HG02870 (cell line): Measurements from ENCODE around the gene RPS6KA2.

ENCODE experiments used
- ATAC-seq: cut with Tn5 transposase; IDR thresholded peaks from one replicate; pipeline ENCODE4 v1.9.1; 2021; ENCODE audit warnings: mild to moderate bottlenecking, moderate library complexity; ENCODE audit not compliant: unreplicated experiment

The RPS6KA2 gene

DNA sequence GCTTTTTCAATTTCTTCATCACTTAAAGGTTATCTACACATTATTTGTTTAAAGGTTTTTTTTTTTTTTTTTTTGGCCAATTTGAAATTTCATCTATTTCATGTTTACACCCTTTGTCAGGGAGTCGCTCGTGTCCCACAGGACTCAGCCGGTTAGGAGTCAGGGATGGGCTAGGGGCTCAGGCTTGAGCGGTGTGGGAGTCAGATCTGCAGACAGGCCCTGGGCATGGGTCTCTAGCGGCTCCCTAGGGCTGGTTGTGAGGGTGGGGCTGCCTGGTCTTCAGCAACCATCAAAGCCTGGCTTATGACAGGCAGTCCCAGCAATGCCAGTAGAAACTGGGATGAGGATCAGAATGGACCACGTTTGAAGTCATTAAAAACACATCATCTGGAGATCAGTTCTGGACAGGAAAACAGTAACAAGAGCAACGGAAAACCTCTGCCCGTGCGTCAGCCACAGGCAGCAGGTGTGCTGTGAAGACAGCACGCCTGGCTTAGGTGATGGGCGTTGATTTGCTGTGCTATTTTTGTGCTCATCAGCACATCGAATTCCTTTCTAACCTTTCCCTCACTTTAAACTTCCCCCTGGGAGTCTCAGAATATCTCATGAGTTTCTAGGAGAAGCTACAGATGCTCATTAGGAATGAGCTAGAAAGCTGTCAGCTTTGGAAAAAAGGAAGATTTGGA is 153.0 kb downstream of the RPS6KA2 start:
- no peak for ATAC-seq

DNA sequence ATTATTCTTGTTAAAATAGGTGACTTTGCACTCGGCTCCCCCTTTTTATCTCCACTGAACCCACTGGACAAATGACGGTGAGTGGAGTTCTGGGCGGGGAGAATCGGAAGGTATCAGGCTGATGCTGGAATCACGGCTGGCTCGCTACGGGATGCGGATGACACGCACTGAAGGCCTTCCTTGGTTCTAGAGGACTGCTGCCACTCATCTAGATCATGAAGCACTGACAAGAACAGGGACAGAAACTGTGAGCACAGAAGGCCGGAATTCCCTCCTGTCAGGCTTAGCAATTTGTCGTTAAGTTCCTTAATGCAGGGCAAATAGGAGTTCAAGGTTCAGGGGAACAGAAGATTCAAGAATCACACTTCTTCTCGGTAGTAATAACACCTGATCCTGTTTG is 154.4 kb downstream of the RPS6KA2 start:
- ATAC-seq, result no peak

DNA sequence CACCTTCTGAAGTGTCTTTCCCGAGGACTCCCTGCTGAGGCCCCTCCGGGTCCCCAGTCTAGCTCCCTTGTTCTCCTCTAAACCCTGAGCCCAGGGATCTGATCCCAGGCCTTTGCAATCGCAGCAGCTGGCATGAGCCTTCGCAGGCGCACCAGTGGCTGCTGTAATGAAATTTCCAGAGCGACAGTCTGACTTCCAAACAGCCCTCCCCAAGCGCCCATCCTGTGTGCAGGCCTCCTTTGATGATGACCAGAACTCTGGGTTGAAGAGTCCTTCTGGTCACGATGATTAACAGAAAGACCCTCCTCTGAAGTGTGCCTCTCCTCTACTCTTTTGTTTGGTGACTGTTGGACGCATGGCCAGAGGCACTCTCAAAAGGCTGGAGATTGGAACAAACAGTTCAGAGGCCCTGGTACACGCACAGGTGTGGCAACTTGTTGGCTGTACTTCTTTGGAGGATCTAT is 155.2 kb downstream of the RPS6KA2 start:
- no peak for ATAC-seq

DNA sequence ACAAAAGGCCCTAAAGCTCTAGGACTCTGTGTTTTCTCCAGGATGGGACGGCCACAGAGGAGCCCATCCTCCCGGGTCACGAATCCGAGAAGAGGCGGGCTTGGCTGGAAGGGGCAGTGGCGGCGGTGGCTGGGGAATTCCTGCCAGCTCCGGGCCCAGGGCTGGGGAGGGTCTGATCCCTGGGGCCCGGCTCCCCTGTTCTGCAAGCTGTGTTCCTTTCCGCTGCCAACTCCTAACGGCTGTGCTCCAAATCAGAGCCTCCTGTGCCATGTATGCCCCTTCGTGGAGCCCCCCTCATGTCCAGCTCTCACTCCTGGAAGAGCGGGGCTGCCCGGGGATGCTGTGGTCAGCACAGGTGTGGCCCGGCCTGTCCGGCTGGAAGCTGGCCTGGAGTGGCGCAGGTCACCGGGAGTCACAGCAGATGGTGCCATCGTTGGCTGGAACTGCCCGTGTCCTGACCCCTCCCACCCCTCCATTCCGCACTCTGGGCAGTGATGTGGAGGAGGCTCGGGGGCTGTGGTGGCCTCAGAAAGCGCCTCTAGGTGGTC is 156.1 kb downstream of the RPS6KA2 start:
- ATAC-seq, result no peak

DNA sequence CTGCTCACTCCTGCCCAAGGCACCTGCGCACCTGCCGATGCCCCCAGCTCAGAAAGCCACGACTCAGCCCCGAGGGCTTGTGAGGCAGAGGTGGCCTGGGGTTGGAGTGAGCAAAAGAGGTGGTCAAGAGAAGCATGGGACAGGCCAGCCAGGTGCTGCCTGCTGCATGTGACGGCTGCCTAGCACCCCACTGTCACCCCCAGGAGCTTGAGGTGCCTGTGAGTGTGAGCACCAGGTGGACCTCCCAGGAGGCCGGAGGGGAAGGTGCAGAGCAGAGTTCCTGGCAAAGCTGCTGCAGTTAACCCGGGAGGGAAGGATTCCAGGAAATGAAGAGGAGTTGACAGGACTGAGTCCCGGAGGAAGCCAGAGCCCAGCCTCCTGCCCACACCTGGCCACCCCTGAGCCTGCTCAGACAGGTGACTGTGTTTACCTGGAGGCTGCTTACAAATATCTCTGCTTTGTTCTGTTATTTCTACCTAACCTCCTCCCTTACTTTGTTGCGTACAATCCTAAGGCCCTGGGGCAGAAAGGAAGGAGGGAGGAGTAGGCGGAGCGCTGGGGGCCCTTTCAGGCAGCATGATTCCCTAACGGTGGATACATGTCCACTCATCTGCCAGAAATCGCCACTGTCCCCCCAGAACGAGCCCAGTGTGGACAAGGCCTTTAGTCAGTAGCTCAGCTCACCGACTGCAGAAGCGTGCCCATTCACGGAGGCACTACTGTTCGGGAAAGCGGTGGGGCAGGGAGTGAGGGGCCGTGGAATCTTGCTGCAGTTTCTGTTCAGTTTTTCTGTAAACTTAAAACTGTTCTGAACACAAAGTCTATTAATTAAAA is 156.8 kb downstream of the RPS6KA2 start:
- no peak for ATAC-seq

DNA sequence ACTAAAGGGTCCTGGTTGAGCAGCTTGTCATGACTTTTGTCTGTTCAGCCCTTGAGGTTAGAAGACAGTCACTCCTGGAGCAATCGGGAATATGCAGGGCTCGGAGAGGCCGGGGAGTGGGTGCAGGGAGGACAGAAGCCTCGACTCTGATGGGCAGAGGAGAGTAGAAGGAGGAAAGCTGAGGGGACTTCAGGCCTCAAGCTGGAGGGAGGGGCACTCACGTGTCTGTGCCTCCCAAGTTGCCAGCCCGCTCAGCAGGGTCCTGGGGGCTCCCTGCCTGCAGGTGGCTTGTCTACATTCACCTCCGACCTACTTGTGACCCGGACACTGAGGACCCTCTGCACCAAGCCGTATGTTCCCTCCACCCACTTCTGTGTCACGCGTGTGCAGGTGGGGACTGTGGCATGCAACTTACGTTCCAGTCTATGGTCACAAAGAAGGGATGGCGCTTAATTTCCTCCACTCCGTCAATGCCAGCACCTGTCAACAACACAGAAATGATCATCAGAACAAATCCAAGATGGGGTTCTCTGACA is 157.6 kb downstream of the RPS6KA2 start:
- no peak for ATAC-seq

DNA sequence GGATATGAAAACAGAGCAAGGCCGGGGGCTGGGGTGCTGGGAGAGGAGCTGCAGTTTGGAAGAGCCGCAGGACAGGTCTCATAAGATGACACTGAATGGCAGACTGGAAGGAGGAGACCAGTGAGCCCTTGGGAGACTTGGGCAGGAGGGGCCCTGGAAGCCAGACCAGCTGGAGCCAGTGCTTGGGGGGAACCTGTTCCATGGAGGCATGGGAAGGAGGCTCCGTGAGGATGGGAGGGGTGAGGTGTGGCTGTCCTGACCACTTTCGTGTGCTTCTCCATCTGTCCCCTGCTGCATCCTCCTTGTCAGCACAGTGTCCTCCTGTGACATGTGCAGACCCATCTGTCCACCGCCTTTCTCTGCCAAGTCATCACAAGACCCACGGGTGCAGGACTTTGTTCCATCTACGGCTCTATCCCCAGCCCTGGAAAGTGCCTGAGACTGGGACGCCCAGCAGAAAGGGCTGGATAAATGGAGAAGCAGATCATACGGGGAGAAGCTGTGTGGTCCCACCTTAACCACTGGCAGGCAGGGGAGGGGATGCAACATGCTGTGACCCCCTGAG is 159.5 kb downstream of the RPS6KA2 start:
- ATAC-seq, result no peak

DNA sequence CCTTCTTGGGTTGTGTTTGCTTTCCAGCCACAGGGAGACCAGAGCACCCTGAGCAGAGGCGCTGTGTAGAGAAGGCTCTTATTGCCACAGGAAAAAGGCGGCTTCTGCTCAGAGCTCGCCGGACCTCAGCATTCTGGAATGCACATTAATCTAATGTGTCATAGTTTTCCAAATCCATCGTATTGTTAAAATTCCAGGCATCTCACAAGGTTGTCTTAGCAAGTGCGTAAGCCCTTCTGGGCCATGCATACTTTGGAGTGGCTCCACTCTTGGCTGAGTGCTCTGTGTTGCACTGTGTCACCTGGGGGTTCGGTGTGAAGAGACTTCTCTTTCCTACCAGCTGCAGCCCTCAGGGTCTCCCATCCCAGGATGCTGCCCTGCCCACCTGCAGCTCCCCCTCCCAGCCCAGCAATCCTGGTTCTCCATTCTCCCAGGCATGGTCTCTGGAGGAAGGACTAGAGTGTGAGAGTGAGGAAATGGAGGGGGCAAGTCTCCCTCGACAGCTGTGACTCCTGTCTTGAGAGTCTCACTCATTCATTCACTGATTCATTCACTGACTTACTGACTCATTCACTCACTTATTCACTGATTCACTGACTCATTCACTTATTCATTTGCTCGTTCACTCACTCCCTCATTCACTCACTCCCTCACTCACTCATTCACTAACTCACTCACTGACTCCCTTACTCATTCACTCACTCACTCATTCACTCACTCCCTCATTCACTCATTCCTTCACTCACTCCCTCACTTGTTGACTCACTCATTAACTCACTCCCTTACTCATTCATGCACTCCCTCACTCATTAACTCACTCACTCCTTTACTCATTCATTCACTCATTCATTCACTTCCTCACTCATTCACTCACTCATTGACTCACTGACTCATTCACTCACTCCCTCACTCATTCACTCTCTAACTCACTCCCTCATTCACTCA is 160.6 kb downstream of the RPS6KA2 start:
- ATAC-seq, result no peak

DNA sequence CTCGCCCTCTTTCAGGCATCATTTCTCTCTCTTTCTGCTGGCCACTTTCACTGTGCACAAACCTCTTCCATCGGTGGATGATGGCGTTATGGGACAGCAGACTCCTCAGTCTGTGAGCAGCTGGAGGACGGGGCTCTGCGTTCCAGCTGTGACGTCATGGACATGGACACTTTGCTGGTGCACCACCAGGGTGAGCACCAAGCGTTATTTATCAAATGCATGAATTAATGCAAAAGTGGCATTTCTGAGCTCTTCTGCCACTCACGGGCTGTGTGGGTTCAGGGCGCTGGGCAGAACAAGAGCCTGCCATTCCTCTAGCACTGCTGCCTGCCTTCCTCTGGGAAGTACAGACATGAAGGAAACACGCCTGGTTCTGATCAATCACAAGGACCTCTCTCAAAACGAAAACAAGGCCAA is 161.4 kb downstream of the RPS6KA2 start:
- ATAC-seq, result no peak

DNA sequence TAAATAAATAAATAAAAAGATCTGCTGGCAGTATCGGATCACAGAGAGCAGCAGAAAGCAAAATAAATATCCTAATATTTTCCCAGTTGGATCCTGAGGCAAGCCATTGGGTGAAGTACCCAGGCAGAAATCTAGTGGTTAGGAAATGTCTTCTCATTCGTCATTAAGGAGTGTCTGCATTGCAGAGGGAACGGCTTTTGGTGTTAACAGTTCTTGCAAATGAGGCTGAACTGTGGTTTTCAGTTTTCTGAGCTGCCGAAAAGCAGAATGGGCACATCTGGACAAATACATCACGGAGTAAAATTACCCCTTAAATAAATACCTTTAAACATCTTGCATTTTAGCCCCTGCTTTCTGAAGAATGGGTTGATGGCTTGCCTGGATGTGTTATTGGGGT is 162.1 kb downstream of the RPS6KA2 start:
- ATAC-seq, result no peak

DNA sequence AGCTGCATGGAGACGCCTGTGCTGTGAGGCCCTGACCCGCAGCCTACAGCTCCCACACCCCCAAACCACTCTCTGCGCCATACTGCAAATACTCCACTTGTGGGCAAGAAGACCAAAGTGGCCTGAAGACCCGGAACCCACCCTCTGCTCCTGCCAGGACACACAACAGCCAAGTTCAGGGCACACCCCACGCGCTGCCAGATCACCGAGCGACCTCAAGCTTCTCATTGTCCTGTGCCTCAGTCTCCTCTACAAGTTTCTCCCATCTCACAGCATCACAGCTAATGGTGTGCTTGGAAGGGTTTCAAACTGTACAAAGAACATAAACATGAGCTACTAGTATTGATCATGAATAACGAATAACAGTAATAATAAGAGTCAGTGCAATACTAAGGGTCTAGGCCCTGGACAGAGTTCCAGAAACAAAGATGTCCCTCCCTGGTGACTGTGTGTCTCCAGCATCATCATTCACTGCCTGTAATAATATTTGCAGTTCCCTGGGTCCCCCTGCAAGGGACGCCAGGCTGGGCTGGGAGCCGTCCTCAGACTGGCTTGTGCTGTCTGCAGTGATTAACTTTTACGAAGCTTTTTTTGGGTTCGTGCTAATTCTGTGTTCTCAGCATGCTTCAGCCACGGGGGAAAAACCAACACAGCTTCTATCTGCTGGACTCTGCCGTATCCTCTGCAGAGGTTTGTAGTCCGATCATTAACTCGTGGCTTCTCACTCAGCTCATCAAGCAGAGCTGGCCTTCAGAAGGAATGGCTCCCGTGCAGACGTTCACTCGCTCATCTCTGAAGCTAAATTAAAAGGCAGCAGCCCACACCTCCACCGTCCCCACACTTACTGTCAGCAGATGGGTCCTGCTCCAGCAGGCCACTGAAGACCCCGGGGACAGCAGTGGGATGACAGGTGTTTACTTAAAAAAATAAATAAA is 162.7 kb downstream of the RPS6KA2 start:
- no peak for ATAC-seq

DNA sequence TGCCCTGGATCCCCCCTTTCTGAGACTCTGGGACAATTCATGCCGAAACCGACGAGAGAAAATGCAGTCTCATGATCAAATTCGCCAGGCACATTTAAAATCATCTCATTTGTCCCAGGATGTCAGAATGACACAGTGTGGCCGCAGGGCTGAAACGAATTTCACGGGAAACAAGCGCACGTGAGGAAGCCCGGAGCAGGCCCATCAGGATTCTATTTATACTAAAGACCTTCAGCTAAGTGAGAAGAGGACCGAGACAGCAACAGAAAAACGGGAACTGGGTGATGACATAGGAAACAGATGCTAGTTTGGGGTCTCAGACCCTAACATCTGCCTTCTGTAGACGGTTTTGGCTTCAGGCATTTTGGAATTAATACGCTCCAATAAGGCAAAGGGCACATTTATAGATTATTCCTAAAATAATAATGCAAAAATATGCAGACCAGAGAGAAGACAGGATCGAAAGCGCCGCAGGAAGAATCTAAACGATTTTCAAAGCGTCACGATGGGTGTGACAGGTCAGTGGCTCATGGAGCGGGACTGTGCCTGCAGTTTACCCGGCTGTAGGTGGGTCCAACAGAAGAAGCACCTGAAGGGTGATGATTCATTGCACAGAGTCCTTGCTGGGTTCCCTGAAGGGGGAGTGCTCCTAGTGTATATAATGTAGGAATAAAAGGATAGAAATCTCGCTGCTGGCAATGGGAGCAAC is 163.5 kb downstream of the RPS6KA2 start:
- ATAC-seq, result no peak

DNA sequence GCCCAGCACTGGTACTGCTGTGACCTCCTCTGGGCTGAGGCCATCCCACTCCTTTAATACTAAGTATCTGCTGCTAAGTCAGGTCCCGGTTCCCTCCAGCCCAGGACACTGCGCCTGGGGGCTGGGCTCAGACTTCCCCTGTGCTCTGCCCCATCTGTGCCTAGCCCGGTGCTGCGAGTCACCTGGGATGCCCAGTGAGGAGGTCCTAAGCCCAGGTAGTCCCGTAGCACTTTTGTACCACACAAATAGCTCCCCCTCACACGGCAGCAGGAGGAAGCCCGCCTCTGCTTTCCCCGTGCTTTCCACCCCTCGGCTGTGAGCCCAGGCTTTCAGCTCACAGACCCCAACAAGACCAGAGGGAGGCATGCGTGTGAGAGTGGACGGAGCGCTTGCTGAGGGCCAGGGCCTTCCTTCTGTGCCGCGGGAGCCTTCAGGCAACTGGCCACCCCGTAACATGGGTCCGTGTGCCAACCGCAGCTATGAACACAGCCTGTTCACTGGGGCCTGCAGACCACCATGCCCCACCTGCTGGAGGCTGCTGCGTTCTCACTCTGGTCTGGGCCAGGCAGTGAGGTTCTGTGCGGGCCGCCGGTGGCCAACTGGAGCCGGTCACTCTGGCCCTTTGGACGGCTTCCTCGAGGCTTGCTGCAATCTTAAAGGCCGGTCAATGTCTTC is 164.5 kb downstream of the RPS6KA2 start:
- ATAC-seq, result no peak

DNA sequence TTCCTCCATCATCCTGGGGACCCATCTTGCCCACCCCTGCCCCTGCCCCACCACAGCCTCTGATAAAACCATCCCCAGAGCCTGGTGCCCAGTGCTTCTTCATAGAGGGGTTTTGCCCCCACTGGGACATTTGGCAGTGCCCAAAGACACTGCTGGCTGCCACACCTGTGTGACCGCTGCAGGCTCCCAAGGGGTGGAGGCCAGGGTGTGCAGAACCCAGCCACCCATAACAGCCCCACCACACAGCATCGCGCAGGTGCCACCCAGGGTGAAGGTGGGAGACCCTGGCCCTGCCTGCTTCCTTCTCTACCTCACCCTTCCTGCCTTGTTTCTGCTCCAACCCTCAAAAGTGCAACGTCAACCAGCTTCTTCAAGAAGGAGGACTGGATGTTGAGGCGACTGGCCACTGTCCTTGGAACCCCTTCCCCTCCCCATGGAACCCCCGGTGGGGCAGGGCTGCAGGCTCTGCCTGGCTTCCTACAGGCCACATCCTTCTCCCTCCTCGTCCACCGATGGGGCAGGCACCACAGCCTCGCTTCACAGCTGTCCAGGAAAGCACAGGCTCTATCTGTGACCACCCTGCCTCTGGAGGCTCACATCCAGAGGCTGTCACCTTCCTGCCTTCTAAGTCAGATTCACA is 165.1 kb downstream of the RPS6KA2 start:
- ATAC-seq, result no peak

DNA sequence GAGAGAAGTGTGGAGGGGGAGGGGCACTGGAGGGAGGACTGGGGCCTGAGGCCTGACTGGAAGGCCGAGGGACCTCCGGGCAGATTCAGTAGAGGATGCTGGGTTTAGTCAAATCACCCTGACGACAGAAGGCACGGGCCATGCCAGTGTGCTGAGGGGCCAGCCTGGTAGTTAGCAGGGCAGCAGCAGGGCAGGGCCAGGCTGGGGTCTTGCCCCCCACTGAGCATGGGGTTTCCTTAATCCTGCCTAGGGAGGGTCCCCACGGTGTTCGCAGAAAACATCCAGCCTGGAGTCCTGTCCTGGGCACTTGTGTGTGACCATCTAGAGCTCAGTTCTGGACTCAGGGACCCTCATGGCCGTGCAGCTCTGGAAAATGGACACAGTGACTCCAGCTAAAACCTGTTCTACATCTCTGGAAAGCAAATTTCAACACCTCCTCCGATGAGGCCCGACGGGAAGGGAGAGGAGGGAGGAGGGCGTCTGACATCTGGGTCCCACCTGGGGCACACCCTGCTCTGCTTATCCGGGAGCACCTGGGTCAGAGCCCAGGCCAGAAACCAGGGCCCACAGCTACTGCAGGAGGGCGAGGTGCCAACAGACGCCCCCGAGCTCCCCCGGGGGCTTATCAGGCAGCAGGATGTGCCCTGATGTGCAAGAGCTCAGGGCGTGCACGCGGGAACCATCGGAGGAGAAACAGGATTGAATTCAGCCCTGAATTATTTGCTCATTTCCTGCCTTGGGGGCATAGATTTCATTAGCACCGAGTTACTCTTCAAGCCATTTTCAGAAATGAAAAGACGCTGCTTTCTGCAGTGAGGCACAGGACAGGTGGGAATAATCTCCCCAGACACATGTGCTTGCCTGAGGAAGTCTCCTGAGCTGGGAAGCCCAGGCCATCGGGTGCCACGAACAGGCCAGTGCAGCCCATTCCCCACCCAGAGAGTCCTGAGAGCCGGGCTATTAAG is 166.3 kb downstream of the RPS6KA2 start:
- ATAC-seq, result no peak

DNA sequence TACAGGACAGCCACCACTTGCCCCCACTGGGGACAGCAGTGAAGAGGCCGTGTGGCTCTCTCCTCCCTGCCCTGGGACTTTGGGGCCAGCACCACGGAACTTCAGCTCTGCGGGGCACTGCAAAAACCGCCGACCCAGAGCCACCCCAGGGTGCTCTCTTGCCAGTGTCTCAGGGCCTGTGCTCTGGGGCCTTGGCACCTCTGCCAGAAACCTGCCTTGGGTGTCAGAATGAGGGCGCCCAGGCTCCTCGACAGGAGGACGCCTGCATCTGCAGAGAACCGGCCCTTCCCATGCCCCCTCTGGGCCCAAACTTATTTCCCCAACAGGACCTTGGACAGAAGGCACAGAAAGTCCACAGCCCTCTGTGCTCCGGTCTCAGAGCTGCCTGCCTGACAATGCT is 167.1 kb downstream of the RPS6KA2 start:
- ATAC-seq, result no peak
